H9 (cell line): ENCODE measurements around the gene CHMP4A. TPM values are rescaled to one million over a fixed set of nuclear protein-coding genes. Genes with fewer than 3 reads are reported as not detected.
A peak's percentile ranks its signal among the peaks of the same experiment; 100 is the strongest.

Experiments used
- DNase-seq: peaks from one replicate; pipeline ENCODE4 v3.0.0-alpha.2; 2017
- H2AFZ ChIP-seq: one replicate; pipeline ENCODE4 v1.6.1; 2013; ENCODE audit warnings: mild to moderate bottlenecking, low read length, control low read depth, moderate library complexity
- H2AK5ac ChIP-seq: 2 replicates; pipeline ENCODE4 v1.6.1; 2013; ENCODE audit warnings: low read length, control low read depth, mixed read lengths; ENCODE audit not compliant: insufficient read length
- H2BK120ac ChIP-seq: one replicate; pipeline ENCODE4 v1.6.1; 2013; ENCODE audit warnings: low read depth, mild to moderate bottlenecking, low read length, control low read depth, inconsistent platforms; ENCODE audit not compliant: poor library complexity, severe bottlenecking
- H2BK12ac ChIP-seq: 2 replicates; pipeline ENCODE4 v1.6.1; 2013; ENCODE audit warnings: low read length, control low read depth, mixed read lengths, low read depth; ENCODE audit not compliant: insufficient read length
- H2BK15ac ChIP-seq: 2 replicates; pipeline ENCODE4 v1.6.1; 2013; ENCODE audit warnings: low read depth, low read length, control low read depth
- H2BK20ac ChIP-seq: one replicate; pipeline ENCODE4 v1.6.1; 2013; ENCODE audit warnings: low read depth, mild to moderate bottlenecking, low read length, control low read depth, inconsistent platforms; ENCODE audit not compliant: poor library complexity, severe bottlenecking
- H2BK5ac ChIP-seq: 2 replicates; pipeline ENCODE4 v1.6.1; 2013; ENCODE audit warnings: low read length, control low read depth, mixed read lengths; ENCODE audit not compliant: insufficient read length
- H3K14ac ChIP-seq: 2 replicates; pipeline ENCODE4 v1.6.1; 2013; ENCODE audit warnings: low read length, control low read depth; ENCODE audit not compliant: insufficient read depth
- H3K18ac ChIP-seq: 2 replicates; pipeline ENCODE4 v1.6.1; 2013; ENCODE audit warnings: low read depth, mild to moderate bottlenecking, mixed read lengths, low read length, control low read depth; ENCODE audit not compliant: insufficient read length
- H3K23ac ChIP-seq: 2 replicates; pipeline ENCODE4 v1.6.1; 2013; ENCODE audit warnings: low read length, control low read depth, mixed read lengths, low read depth; ENCODE audit not compliant: insufficient read length
- H3K23me2 ChIP-seq: 2 replicates; pipeline ENCODE4 v1.6.1; 2013; ENCODE audit warnings: low read depth, mild to moderate bottlenecking, mixed read lengths, low read length, control low read depth; ENCODE audit not compliant: insufficient read length, poor library complexity, severe bottlenecking
- H3K27ac ChIP-seq: 2 replicates; pipeline ENCODE4 v1.5.1; 2013; ENCODE audit warnings: low read length, control low read depth, mixed read lengths, low read depth; ENCODE audit not compliant: insufficient read length
- H3K27me3 ChIP-seq: 2 replicates; pipeline ENCODE4 v1.6.1; 2013; ENCODE audit warnings: low read length, control low read depth, inconsistent platforms; ENCODE audit not compliant: insufficient read depth
- H3K4ac ChIP-seq: 2 replicates; pipeline ENCODE4 v1.6.1; 2013; ENCODE audit warnings: low read depth, mild to moderate bottlenecking, control low read depth, inconsistent platforms, low read length, moderate library complexity
- H3K4me1 ChIP-seq: 2 replicates; pipeline ENCODE4 v1.6.1; 2013; ENCODE audit warnings: low read length, control low read depth, inconsistent platforms; ENCODE audit not compliant: insufficient read depth
- H3K4me2 ChIP-seq: 2 replicates; pipeline ENCODE4 v1.6.1; 2013; ENCODE audit warnings: low read length, control low read depth, mixed read lengths; ENCODE audit not compliant: insufficient read length, insufficient read depth
- H3K56ac ChIP-seq: 2 replicates; pipeline ENCODE4 v1.6.1; 2013; ENCODE audit warnings: low read depth, mild to moderate bottlenecking, mixed read lengths, low read length, control low read depth; ENCODE audit not compliant: insufficient read length
- H3K79me1 ChIP-seq: 2 replicates; pipeline ENCODE4 v1.6.1; 2013; ENCODE audit warnings: low read depth, mild to moderate bottlenecking, moderate library complexity, low read length, control low read depth, inconsistent platforms; ENCODE audit not compliant: insufficient read depth, poor library complexity, severe bottlenecking
- H3K79me2 ChIP-seq: 2 replicates; pipeline ENCODE4 v1.6.1; 2013; ENCODE audit warnings: low read length, control low read depth, inconsistent platforms; ENCODE audit not compliant: insufficient read depth
- H3K9ac ChIP-seq: 2 replicates; pipeline ENCODE4 v1.6.1; 2013; ENCODE audit warnings: low read length, control low read depth, mixed read lengths; ENCODE audit not compliant: insufficient read length; ENCODE audit errors: extremely low read depth
- H3K9me3 ChIP-seq: one replicate; pipeline ENCODE4 v1.6.1; 2013; ENCODE audit warnings: low read depth, low read length, inconsistent platforms; ENCODE audit not compliant: control insufficient read depth
- H3T11ph ChIP-seq: one replicate; pipeline ENCODE4 v1.6.1; 2013; ENCODE audit warnings: mild to moderate bottlenecking, low read length, control low read depth, inconsistent platforms
- H4K20me1 ChIP-seq: one replicate; pipeline ENCODE4 v1.6.1; 2013; ENCODE audit not compliant: control insufficient read depth, insufficient read length, insufficient read depth
- H4K5ac ChIP-seq: 2 replicates; pipeline ENCODE4 v1.6.1; 2013; ENCODE audit warnings: low read depth, mild to moderate bottlenecking, mixed read lengths, low read length, control low read depth; ENCODE audit not compliant: insufficient read length
- H4K8ac ChIP-seq: replicated peaks from 2 replicates; pipeline ENCODE4 v1.6.1; 2013; ENCODE audit warnings: low read length, control low read depth, mixed read lengths, low read depth; ENCODE audit not compliant: insufficient read length
- H4K91ac ChIP-seq: 2 replicates; pipeline ENCODE4 v1.6.1; 2013; ENCODE audit warnings: low read depth, mild to moderate bottlenecking, moderate library complexity, mixed read lengths, low read length, control low read depth; ENCODE audit not compliant: insufficient read length
- H3K27ac Mint-ChIP-seq, 3 experiments: 2 replicates in 2 of 3; 3 replicates in 1 of 3; pipeline ENCODE4 v1.8.0; 2020 to 2021; ENCODE audit warnings: mixed read lengths in 3 of 3, mild to moderate bottlenecking in 1 of 3, moderate library complexity in 1 of 3
- H3K27me3 Mint-ChIP-seq: 2 replicates; pipeline ENCODE4 v1.8.0; 2021; ENCODE audit warnings: low read depth, mild to moderate bottlenecking, moderate library complexity, mixed read lengths
- H3K36me3 Mint-ChIP-seq, 3 experiments: 2 replicates in 2 of 3; 3 replicates in 1 of 3; pipeline ENCODE4 v1.8.0; 2020 to 2021; ENCODE audit warnings: low read depth in 3 of 3, mixed read lengths in 3 of 3; ENCODE audit not compliant: insufficient read depth in 1 of 3
- H3K4me1 Mint-ChIP-seq, 2 experiments: 2 replicates each; pipeline ENCODE4 v1.8.0; 2020; ENCODE audit warnings: mixed read lengths in 2 of 2
- H3K4me3 Mint-ChIP-seq, 2 experiments: 2 replicates in 1 of 2; 3 replicates in 1 of 2; pipeline ENCODE4 v1.8.0; 2020 to 2021; ENCODE audit warnings: mild to moderate bottlenecking in 2 of 2, mixed read lengths in 2 of 2, moderate library complexity in 1 of 2
- H3K9me3 Mint-ChIP-seq, 2 experiments: 2 replicates in 1 of 2; 3 replicates in 1 of 2; pipeline ENCODE4 v1.8.0; 2020; ENCODE audit warnings: mild to moderate bottlenecking in 2 of 2, mixed read lengths in 2 of 2, moderate library complexity in 1 of 2
- CTCF ChIP-seq: fragments of 200-600 bp; sonication (generic); conservative IDR thresholded peaks from 3 replicates; pipeline ENCODE4 v1.8.0; 2021; ENCODE audit warnings: antibody characterized with exemption, mild to moderate bottlenecking
- WGBS: extraction: QIAGEN DNeasy Blood & Tissue Kit; methylation state at CpG from one replicate; pipeline ENCODE4 v1.1.7; 2013; ENCODE audit warnings: missing lambda C conversion rate, low lambda C conversion rate, mixed read lengths; ENCODE audit not compliant: insufficient read length; ENCODE audit errors: extremely low coverage; 5-methylcytosine and 5-hydroxymethylcytosine counted together
- total RNA-seq: library from RNA; stranded (reverse); gene quantifications from 2 replicates; pipeline ENCODE4 v1.2.1, GENCODE V29; 2021

Gene CHMP4A
- total RNA-seq, 1 experiment from 2014 or later, result 46.2 TPM

GRCh38 chr14:24243336-24243836, 30.1 kb upstream of the CHMP4A start:
- Histone ChIP-seq H3K27me3 (no peaks in the 10 kb centered on the region), H2BK120ac (no peak overlapping the region), H3K14ac (no peak overlapping the region; the same call in 1 of the 2 replicates), H3K9ac (peak overlapping the region; percentile 19), H2AK5ac (no peak overlapping the region), H3T11ph (no peak overlapping the region), H2BK15ac (no peak overlapping the region), H4K8ac (no peak overlapping the region), H2BK12ac (peak overlapping the region; percentile 39), H3K79me1 (no peaks in the 10 kb centered on the region), H4K20me1 (peaks cover 2% of the 10 kb centered on the region), H3K9me3 (no peaks in the 10 kb centered on the region), H4K5ac (no peak overlapping the region), H2BK20ac (no peak overlapping the region), H3K4me1 (no peaks in the 10 kb centered on the region), H3K79me2 (no peaks in the 10 kb centered on the region), H3K23me2 (peaks cover 6% of the 10 kb centered on the region), H3K18ac (no peak overlapping the region), H3K4me2 (peak overlapping the region; percentile 47), H3K56ac (no peak overlapping the region), H3K27ac (no peak overlapping the region), H2AFZ (no peak overlapping the region), H3K4ac (no peak overlapping the region), H2BK5ac (no peak overlapping the region), H3K23ac (no peak overlapping the region), H4K91ac (no peak overlapping the region)
- H3K27me3 Mint-ChIP-seq, result peaks cover 8% of the 10 kb centered on the region; the same call in 1 of the 2 replicates
- no CpG with 5 or more reads among the region's 10 CpGs for WGBS
- H3K36me3 Mint-ChIP-seq, result peaks cover 12 to 28% (median 24%) of the 10 kb centered on the region in 3 experiments; a peak in 6 of 7 replicates
- H3K27ac Mint-ChIP-seq, result peak overlapping the region; percentile 99 to 100 (median 100); a peak in 3 of 7 replicates
- TF ChIP-seq CTCF, result no peak
- DNase-seq, result no peak
- peak overlapping the region; percentile 92 to 96 for H3K4me3 Mint-ChIP-seq
- H3K9me3 Mint-ChIP-seq, result no peaks in the 10 kb centered on the region
- H3K4me1 Mint-ChIP-seq, result peaks cover 11 to 12% of the 10 kb centered on the region in 2 experiments
